ENCODE results near the gene HMGN3.
A peak's percentile ranks its signal among the peaks of the same experiment; 100 is the strongest.
"Not testable (repeated sequence)": the region's sequence is repeated elsewhere in the genome, so short reads cannot be mapped to it uniquely, and the experiment has no call there.

Gene HMGN3

DNA sequence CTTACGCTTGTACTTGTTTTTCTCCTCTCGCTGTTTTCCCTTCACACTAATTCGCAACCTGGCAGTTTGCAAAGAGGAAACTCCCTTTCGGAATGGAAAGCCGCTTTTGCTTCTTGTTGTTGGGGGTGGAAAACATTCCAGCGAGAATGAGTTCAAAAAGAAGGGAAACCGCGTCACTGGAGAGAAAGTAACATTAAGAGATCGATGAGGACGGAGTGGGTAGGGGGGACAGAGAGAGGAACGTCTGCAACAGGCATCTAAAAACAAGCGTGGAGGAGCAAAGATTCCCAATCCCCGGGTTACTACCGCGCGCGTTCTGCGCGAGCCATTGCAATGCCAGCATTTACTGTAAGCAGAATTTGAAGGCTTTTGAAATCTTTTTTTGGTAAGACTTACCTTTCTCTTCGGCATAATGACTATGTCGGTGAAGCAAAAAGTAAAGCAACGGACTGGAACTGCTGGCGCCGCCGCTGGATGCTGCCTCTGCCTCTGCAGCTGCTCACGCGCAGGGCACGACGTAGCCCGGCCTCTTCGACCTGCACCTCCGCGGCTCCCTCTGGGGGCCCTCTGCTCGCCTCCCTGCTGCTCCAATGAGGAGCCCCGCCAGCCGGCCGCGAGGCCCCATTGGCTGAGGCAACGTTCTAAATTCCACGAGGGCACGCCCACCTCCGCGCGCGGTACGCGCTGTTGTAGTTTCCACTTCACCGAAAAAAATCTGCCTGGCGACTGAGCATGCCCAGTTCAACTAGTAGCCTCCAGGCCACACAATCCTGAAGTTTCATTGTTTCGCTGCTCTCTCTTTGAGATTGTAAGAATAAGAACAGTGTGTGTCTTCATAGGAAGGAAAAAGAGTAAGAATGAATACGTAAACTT lies at the start of gene HMGN3:
TSS of gene HMGN3 (minus strand) at position 533 of the 873 bp plus-strand sequence.
- DNase-seq: peak; percentile 93

DNA sequence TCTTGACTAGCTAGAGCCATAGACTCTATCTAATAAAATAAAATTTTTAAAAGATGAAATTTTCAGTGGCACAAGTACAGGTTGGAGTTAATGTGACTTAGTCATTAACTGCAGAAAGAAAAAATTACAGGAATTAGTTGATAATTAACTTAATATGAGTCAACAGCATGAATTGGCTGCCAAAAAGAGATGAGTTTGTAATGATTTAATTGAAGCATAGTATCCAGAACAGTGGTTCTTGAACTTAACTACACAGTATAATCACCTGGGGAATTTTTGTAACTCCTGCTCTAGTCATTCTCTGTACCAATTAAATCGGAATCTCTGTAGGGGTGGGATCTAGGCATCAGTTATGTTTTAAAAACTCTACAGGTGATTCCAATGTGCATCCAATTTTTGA lies 46.3 kb upstream of the HMGN3 start:
- DNase-seq: no peak

DNA sequence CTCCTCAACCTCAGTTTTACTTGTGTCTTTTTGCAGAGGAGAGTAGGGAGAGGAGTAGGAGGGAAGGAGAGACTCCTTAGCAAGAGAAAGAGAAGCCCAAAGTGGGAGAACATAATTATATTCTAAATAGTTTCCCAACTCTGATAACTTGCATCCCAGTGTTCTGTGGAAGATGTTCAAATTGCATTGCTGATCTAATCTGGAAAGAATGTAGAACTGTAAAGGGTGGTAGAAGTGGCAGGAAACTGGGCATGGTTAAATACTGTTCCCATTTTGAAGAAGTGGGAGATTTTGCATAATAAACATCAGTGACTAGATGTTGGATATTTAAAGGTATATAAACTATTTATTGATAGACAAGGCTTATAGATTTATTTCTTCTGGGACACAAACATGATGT lies 42.6 kb upstream of the HMGN3 start:
- no peak for DNase-seq

DNA sequence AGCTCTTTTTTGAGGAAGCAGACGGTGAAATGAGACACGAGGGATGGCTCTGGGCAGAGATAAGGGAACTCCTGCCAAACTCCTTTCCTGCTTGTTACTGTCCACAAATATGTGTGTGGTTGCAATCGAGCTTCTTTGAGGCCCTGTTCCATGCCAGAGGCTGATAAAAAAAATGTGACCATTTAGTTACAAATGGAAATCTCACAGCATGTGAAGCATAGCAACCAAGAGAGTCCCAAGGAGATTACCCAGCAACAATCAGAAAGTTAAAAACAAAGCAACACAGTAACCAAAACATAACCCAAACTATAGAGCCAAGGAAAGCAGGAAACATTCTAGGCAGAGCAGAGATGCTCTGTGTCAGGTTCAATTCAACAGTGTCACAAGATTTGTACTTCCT lies 35.4 kb upstream of the HMGN3 start:
- DNase-seq: no peak

DNA sequence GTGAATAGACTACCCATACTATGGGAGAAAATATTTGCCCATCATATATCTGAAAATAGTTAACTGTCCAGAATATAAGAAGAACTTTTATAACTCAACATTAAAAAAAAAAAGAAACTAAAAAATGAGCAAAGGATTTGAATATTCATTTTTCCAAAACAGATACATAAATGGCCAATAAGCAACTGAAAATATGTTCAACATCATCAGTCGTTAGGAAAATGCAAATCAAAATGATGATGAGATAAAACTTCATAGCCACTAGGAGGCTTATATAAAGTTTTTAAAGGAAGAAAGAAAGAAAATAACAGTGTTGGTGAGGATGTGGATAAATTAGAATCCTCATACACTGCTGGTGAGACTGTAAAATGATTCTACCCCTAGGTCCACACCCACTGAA lies 32.6 kb upstream of the HMGN3 start:
- DNase-seq: no peak

DNA sequence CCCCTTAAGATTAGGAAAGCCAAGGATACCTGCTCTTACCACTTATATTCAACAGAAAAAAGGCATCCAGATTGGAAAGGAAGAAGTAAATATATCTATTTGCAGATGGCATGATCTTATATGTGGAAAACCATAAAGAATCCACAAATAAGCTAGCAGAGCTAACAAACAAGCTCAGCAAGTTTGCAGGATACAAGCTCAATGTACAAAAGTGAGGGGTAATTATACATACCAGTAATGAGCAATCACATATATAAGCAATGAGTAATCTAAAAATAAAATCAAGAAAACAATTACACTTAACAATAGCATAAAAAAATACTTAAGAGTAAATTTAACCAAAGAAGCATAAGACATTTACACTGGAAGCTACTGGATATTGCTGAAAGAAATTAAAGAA lies 31.6 kb upstream of the HMGN3 start:
- no peak for DNase-seq

DNA sequence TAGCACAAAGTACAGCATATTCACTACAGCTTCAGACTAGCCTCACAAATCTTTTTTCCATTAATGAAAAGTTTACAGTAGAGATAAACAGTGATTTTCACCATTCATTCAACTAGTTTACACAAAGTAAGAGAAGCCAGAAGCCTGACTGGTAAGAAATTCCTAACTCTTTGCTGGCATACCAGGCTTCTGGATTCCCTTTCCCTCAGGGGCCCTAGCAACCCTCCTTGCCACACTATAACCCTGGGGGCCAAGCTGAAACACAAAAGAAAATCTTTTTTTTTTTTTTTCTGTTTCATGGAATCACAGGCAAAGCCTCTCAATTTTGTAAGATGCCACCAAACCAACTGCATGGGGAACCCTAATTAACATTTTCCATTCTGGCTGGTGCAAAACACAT lies 28.9 kb upstream of the HMGN3 start:
- no peak for DNase-seq

DNA sequence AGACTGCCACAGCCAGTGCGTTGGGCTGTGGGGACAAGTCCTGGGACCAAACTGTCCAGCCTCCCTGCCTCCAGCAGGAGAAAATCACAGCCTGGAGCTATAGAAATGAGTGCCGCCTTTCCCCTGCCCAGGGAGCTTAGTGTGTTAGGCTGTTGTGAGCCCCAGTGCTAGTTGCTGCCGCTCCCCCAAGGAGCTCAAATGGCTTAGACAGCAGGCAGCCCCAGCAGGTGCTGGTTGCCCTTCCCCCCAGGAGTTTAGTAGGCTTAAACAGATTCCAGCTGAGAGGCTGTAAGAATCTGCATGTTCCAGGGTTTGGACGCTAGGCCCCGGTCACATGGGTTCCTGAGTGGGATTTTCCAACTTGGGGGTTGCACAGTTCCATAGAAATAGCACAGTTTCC lies 27.2 kb upstream of the HMGN3 start:
- no peak for DNase-seq

DNA sequence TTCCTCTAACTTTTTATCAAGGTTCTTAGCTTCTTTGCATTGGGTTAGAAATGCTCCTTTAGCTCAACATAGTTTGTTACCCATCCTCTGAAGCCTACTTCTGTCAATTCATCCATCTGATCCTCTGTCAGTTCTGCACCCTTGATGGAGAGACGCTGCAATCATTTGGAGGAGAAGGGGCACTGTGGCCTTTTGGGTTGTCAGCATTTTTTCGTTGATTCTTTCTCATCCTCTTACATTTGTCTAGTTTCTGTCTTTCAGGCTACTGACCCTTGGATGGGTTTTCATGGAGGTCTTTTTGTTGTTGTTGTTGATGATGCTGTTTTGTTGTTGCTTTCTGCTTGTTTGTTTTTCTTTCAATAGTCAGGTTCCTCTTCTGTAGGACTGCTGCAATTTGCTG lies 26.3 kb upstream of the HMGN3 start:
- no peak for DNase-seq

DNA sequence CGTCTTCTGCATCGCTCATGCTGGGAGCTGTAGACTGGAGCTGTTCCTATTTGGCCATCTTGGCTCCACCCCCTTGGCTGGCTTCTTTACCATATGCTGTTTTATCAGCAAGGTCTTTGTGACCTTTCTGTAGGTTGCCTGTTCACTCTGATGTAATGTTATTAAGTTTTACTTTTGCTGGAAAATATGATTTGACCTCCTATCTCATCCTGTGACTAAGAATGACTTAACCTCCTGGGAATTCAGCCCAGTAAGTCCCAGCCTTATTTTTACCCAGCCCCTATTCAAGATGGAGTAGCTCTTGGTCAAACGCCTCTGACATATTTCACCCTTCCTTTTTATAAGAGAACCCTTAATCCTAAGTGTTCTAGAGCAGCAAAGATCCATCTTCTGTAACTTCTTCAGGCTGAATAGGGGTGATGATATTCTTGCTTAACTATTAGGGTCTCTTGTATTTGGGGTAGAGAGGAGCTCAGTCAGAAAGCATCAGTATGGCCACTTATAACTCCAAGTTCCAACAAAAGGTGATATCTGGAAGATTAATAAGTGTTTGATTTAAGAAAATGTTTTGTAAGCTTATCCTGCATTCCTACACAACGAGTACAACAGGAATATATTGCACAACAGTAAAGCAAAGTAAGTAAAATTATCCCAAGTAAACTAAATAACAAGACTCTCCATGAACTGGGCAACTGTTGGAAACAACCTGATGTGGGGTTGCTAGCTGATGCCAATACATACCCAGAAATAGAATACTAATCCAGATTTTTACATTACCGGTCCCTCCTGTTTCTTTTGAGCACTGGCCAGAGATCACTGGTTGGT lies 23.1 kb upstream of the HMGN3 start:
- no peak for DNase-seq

DNA sequence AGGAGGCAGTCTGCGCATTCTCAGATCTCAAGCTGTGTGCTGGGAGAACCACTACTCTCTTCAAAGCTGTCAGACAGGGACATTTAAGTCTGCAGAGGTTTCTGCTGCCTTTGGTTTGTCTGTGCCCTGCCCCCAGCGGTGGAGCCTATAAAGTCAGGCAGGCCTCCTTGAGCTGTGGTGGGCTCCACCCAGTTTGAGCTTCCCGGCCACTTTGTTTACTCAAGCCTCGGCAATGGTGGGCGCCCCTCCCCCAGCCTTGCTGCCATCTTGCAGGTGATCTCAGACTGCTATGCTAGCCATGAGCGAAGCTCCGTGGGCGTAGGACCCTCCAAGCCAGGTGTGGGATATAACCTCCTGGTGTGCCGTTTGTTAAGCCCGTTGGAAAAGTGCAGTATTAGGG lies 22.3 kb upstream of the HMGN3 start:
- DNase-seq: not testable (repeated sequence)

DNA sequence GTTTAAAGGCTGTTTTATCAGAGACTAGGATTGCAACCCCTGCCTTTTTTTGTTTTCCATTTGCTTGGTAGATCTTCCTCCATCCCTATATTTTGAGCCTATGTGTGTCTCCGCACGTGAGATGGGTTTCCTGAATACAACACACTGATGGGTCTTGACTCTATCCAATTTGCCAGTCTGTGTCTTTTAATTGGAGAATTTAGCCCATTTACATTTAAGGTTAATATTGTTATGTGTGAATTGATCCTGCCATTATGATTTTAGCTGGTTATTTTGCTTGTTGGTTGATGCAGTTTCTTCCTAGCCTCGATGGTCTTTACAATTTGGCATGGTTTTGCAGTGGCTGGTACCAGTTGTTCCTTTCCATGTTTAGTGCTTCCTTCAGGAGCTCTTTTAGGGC lies 20.6 kb upstream of the HMGN3 start:
- not testable (repeated sequence) for DNase-seq

DNA sequence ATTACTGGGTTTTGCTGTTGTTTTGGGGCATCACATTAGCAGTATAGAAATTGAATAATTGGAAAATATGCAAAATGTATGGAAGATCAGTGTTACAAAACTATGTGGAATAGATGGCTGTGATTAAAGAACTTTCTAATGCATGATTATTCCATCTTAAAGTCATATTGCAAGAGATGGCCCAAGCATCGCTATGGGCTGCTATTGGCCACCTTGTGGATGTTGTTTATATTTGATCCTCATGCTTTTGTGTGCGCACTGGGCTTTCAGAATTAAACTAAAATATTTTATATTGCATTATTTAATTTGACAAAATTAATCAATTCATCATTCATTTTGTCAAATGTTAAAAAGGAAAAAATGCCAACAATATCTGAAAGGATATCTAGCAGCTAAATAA lies 16.1 kb upstream of the HMGN3 start:
- DNase-seq: no peak

DNA sequence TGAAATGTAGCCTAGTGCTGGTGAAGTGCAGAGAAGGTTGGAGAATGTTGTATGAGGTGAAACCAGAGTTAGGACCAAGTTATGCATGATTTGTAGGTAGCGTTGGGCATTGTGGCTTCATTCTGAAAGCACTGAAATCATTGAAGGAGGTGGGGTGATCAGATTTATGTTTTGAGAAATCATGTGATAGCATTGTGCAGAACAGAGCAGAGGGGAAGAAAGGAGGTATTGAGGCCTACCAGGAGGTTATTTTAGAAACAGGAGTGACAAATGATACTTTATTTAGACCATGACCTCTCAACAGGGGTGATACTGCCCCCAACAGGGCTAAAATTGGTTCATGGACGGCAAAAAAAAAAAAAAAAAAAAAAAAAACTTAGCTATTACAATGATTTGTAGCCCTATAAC lies 15.6 kb upstream of the HMGN3 start:
- no peak for DNase-seq

DNA sequence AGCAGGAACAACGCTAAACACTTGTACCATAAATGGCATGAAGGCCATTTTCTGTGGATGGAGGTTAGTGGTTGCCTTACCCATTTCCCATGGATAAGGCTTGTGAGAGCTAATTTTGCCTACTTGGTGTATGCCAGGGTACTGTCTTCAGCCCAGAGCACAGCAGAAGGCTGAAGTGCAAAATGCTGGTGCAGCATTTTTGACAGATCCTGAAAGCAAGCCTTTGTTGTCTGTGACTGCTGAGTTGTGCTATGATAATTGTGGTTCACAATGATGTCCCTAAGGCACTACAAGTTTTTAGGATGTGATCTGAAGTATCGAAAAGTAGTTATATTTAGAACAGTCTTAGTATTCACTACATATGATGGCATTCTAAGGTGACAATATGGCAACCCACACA lies 14.7 kb upstream of the HMGN3 start:
- no peak for DNase-seq

DNA sequence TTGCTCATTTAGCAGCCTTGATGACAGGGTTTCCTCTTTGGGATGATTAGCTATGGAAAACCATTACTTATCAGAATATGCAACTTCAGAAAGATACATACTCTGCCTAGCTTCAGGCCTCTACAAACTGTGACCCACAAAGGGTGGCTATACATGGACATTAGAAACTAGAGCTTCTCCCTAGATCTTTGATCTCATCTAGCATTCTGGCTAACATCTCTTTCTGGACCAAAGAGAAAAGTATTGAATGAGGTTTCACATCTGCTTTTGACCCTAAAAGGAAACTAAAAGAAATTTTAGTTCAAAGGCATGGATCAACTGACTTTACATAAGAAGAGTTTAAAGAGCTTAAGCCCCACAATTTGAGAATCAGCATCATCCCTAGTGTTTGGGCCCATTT lies 12.4 kb upstream of the HMGN3 start:
- DNase-seq: no peak

DNA sequence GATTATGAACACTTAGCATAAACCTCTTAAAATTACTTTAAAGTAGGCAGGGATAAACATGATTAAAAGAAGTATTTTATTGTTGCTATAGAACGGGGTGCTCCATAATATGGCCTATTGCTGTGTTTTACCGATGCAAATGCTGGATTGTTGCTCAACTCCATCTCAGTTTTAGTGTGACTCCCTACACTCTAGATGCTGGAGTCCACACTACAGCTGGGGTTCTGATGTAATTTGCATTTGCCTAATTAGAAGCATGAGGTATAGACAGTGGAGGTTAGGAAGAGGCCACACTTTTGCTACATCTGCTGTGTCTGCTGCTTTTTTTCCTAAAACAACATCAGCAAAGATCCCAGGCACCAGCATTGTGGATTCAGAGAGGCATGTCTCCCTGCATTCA lies 6.7 kb upstream of the HMGN3 start:
- no peak for DNase-seq

DNA sequence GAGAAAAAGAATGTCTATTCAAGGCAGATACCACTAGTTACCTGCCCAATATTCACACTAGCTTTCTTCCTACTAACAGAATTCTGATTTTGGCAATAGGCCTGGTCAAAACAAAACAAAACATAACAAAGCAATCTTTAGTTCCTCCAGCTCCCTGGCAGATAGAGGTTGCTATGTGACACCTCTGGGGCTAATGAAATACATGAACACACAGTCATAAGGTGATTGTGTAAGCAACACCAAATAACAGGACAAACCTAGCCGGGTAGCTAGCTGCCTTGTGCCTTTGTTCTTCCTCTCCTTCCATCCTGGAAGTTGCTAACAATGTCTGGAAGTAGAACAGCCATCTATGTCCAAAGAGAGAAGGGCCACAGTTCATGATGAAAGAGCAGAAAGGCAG lies 6.0 kb upstream of the HMGN3 start:
- DNase-seq: no peak

DNA sequence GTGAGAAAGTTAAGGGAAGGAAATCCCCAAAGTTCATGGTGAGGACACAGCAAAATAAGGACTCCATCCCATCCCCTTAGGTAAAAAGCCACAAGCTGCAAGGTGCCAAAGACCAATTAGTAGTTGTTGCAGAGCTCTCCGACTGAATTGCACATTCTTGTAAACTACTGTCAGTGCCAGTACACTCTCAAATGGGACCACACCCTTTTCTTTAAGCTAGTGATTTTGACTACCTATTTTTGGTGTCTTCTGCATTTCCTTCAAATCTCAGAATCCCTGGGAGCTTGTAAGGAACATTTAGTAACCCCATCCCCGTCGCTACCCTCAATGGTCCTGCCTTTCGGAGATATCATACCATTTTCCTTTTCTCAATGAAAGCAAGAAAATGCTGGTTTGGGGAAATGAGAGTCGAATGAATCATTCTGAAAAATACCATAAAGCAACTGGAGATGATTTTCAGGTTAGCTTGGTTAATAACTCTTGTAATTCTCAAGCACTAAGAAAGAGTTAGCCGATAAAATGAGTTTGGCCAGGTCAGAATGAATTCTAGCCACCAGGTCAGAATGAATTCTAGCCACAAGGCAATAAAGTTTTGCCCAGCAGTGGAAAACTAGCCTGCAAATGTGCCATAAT lies 5.2 kb upstream of the HMGN3 start:
- no peak for DNase-seq

DNA sequence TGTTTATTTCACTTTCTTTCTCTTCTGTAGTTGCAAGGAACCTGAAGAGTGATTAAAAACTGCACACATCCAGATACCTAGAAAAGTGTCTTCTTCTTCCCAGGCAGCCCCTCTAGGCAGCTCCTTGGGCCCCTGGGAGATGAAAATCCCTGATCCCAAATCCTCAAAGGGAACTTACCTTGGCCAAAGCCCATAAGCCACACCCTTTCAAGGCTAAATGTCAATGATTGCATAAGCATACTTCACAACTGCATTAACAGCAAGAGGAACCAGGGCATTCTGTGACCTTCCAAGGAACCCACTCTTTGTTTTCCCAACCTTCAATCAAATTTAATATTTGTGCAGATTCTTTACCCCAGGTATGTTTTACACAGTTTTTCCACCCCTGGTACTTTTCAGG lies 4.4 kb upstream of the HMGN3 start:
- no peak for DNase-seq

DNA sequence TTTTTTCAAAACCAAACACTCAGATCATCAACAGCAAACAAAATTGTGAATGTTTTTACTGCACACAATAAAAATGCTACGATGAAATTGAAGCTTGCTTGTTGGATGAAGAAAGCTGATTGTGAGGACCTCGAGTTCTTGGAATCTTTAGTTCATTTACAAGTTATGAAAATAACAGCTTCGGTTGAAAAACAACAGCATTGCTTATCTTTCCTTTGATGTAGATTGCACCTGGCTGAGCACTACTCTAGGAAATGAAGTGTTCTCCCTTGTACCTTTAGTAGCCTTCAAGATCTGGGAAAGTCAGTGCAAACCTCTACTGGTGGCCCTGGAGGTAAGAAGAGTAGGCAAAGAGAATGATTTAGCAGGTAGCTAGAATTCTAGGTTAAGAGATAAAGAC lies 2.2 kb upstream of the HMGN3 start:
- DNase-seq: no peak

DNA sequence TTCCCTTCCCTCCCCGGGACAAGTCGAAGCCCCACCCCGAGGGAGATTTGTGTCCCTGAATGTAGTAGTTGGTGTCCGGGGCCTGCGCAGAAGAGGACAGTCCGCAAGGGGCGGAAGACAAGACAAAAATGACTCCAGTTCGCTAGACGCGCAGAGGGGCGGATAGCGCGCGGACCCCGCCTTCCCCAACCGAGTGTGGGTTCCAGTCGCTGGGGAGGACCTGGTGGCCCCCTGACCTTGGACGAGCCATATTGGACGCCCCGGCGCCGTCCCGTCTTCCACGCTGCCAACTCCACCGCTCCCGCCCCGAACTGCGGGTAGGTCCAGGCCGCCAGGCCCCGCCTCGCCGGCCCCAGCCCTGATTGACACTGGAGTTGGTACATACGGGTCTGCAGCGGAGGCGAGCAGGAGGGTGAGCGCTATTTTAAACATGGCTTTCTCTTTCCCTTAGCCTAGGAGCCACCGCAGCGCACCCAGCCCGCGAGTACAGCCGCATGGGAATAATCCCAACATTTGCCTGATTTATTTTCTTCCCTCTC lies 802 bp downstream of the HMGN3 start:
- DNase-seq: peak; percentile 85

DNA sequence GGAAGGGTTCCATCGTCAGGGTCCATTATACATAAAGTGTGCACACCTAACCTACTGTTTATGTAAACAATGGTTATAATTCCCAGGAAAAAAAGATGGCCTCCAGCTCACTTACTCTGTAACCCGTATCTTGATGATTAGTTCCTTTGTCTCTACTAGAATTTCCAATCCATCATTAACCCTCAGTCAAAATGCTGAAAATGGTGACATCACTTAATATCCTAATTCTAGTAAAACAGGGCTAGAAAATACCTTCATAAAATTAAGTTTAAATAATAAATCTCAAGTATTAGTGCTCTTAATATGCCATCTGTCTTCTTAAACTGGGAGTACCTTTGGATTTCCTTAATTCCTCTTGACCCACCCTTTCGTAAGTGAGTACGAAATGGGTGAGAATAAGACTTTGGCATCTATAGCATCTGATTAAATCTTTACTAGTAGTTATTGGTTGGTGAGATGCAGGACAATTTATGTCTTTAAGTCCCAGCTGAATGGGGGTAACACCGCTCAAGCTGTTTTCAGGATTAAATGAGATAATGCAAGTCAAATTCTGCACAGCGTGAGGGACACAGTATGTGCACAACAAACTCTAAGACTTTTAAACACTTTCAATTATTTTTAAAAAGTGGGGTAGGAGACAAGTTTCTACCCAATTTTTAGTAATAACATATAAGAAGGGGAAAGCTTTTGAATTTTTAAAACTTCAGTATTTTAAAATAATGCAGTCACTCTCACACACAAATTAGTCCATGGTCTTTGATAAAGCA lies 1.6 kb downstream of the HMGN3 start:
- no peak for DNase-seq
